Measurements from ENCODE around the gene ESM1. TPM values are rescaled to one million over a fixed set of nuclear protein-coding genes. Genes with fewer than 3 reads are reported as not detected.

The ESM1 gene
- total RNA-seq, 4 donors from 2014 or later = not detected

- Histone ChIP-seq H3K4me3 (no peak overlapping the region), H3K36me3 (no peaks in the 10 kb centered on the region)
Observed at GRCh38 chr5:54981928-54982327, 3.5 kb downstream of the ESM1 start.

GRCh38 chr5:54975701-54976100, 9.7 kb downstream of the ESM1 start:
- no peak for TF ChIP-seq CTCF (IDR thresholded peaks at IDR 0.05)
- TF ChIP-seq POLR2A (IDR thresholded peaks at IDR 0.05) = no peak
- H3K36me3 ChIP-seq = no peaks in the 10 kb centered on the region
- DNase-seq = no peak
- no peaks in the 10 kb centered on the region for H3K4me1 ChIP-seq
- no peak overlapping the region for H3K4me3 ChIP-seq
- H3K27ac ChIP-seq = no peak overlapping the region
- no peaks in the 10 kb centered on the region for H3K27me3 ChIP-seq
- H3K9me3 ChIP-seq = no peaks in the 10 kb centered on the region

More at GRCh38 chr5:54981928-54982327, 3.5 kb downstream of the ESM1 start:
- H3K9me3 ChIP-seq = no peaks in the 10 kb centered on the region
- no peaks in the 10 kb centered on the region for H3K27me3 ChIP-seq
- no peak overlapping the region for H3K27ac ChIP-seq
- H3K4me1 ChIP-seq = no peaks in the 10 kb centered on the region
- DNase-seq = no peak
- TF ChIP-seq POLR2A (IDR thresholded peaks at IDR 0.05) = no peak
- TF ChIP-seq CTCF (IDR thresholded peaks at IDR 0.05) = no peak

- no peak for TF ChIP-seq POLR2A (IDR thresholded peaks at IDR 0.05)
- TF ChIP-seq CTCF (IDR thresholded peaks at IDR 0.05) = no peak
Observed at GRCh38 chr5:54969856-54970828, 15.3 kb downstream of the ESM1 start.

GRCh38 chr5:54969242-54969641, 16.2 kb downstream of the ESM1 start:
- Histone ChIP-seq H3K4me1 (no peaks in the 10 kb centered on the region), H3K4me3 (no peak overlapping the region), H3K36me3 (no peaks in the 10 kb centered on the region), H3K9me3 (no peaks in the 10 kb centered on the region), H3K27ac (no peak overlapping the region), H3K27me3 (no peaks in the 10 kb centered on the region)
- TF ChIP-seq CTCF (IDR thresholded peaks at IDR 0.05) (no peak), POLR2A (IDR thresholded peaks at IDR 0.05) (no peak)
- no peak for DNase-seq

More at GRCh38 chr5:54969856-54970828, 15.3 kb downstream of the ESM1 start:
- DNase-seq = no peak
- no peaks in the 10 kb centered on the region for H3K4me1 ChIP-seq
- no peak overlapping the region for H3K27ac ChIP-seq
- no peaks in the 10 kb centered on the region for H3K27me3 ChIP-seq
- H3K4me3 ChIP-seq = no peak overlapping the region
- no peaks in the 10 kb centered on the region for H3K9me3 ChIP-seq
- H3K36me3 ChIP-seq = no peaks in the 10 kb centered on the region

- Histone ChIP-seq H3K4me1 (no peaks in the 10 kb centered on the region), H3K27ac (no peak overlapping the region), H3K4me3 (no peak overlapping the region), H3K36me3 (no peaks in the 10 kb centered on the region), H3K27me3 (no peaks in the 10 kb centered on the region), H3K9me3 (no peaks in the 10 kb centered on the region)
- TF ChIP-seq CTCF (IDR thresholded peaks at IDR 0.05) (no peak), POLR2A (IDR thresholded peaks at IDR 0.05) (no peak)
- no peak for DNase-seq
Observed at GRCh38 chr5:54965806-54966205, 19.6 kb downstream of the ESM1 start.
